ENCODE data around the gene POLRMT. TPM values are rescaled to one million over a fixed set of nuclear protein-coding genes. Genes with fewer than 3 reads are reported as not detected.

Gene POLRMT
- total RNA-seq, 2 experiments from 2014 or later: 50.6 to 51.0 TPM

- H3K36me3 Mint-ChIP-seq (ENCODE audit: low read depth): peaks cover 23% of the 10 kb centered on the region
- peaks cover 46% of the 10 kb centered on the region for H3K4me1 Mint-ChIP-seq (ENCODE audit: low read depth)
- H3K27me3 Mint-ChIP-seq (ENCODE audit: low read depth): no peaks in the 10 kb centered on the region
- DNase-seq (peak; percentile 83), ATAC-seq (peak; percentile 60)
- peak overlapping the region; percentile 97 for H3K27ac Mint-ChIP-seq
- ChIA-PET POLR2A (interaction anchor here (0.8 to 1.4 kb wide), 2 partner anchors 18 to 29 kb away, joined by 3 to 4 read pairs; no protein-coding TSS in a partner anchor), CTCF (interaction anchor here (0.6 to 1.2 kb wide), 3 partner anchors 28 to 151 kb away, joined by 3 read pairs; no protein-coding TSS in a partner anchor)
- H3K9me3 Mint-ChIP-seq (ENCODE audit: insufficient read depth): no peaks in the 10 kb centered on the region
- H3K4me3 Mint-ChIP-seq: peak overlapping the region; percentile 98
Measured at GRCh38 chr19:661427-662196, 28.3 kb upstream of the POLRMT start.

DNA sequence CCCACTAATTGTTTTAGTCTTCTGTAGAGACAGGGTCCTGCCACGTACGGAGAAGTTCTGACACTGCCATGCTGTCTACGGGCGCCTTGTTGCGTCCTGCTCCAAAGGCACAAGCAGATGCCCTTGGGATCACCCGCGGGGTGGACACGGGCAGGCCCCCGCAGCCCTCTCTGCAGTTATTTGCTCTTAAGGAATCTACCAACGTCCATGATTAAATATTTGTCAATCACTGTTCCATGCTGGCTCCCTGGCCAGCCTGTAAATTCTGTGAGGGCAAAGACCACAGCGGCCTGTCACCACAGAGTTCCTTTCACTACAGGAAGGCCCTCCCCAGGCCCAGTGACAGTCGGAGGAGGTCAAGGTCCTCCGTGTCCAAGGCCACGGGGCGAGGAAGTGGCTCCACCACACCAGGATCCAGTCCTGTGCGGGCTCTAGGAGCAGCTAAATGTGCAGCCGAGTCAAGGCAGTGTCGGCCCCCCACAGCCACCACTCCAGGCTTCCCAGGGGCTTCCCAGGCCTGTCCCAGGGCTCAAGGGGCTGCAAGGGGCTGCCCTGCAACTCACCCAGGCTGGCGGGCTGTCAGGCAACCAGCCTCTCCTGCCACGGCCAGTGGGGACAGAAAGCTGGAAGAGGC lies 27.6 kb upstream of the POLRMT start:
- Mint-ChIP-seq H3K36me3 (ENCODE audit: low read depth) (peaks cover 26% of the 10 kb centered on the region), H3K9me3 (ENCODE audit: insufficient read depth) (no peaks in the 10 kb centered on the region), H3K4me3 (peak overlapping the region; percentile 98), H3K4me1 (ENCODE audit: low read depth) (peaks cover 50% of the 10 kb centered on the region), H3K27me3 (ENCODE audit: low read depth) (no peaks in the 10 kb centered on the region), H3K27ac (peak overlapping the region; percentile 97)
- ATAC-seq (peak; percentile 6), DNase-seq (peak; percentile 30)
- ChIA-PET CTCF (interaction anchor here (0.6 to 1.4 kb wide), 4 partner anchors 27 to 150 kb away, joined by 3 to 5 read pairs (median 3); no protein-coding TSS in a partner anchor), POLR2A (interaction anchor here (0.8 to 1.4 kb wide), 2 partner anchors 19 to 29 kb away, joined by 3 to 4 read pairs; no protein-coding TSS in a partner anchor)

GRCh38 chr19:658916-659839 lies 25.8 kb upstream of the POLRMT start:
- ChIA-PET POLR2A (interaction anchor here (0.5 kb wide), 1 partner anchor 23 kb away, joined by 3 read pairs; no protein-coding TSS in a partner anchor), CTCF (interaction anchor here (1.4 kb wide), 1 partner anchor 75 kb away, joined by 5 read pairs; no protein-coding TSS in a partner anchor)
- peak overlapping the region; percentile 98 for H3K4me3 Mint-ChIP-seq
- peak overlapping the region; percentile 97 for H3K27ac Mint-ChIP-seq
- H3K4me1 Mint-ChIP-seq (ENCODE audit: low read depth): peaks cover 44% of the 10 kb centered on the region
- H3K27me3 Mint-ChIP-seq (ENCODE audit: low read depth): no peaks in the 10 kb centered on the region
- DNase-seq (no peak), ATAC-seq (no peak)
- peaks cover 35% of the 10 kb centered on the region for H3K36me3 Mint-ChIP-seq (ENCODE audit: low read depth)
- H3K9me3 Mint-ChIP-seq (ENCODE audit: insufficient read depth): no peaks in the 10 kb centered on the region

DNA sequence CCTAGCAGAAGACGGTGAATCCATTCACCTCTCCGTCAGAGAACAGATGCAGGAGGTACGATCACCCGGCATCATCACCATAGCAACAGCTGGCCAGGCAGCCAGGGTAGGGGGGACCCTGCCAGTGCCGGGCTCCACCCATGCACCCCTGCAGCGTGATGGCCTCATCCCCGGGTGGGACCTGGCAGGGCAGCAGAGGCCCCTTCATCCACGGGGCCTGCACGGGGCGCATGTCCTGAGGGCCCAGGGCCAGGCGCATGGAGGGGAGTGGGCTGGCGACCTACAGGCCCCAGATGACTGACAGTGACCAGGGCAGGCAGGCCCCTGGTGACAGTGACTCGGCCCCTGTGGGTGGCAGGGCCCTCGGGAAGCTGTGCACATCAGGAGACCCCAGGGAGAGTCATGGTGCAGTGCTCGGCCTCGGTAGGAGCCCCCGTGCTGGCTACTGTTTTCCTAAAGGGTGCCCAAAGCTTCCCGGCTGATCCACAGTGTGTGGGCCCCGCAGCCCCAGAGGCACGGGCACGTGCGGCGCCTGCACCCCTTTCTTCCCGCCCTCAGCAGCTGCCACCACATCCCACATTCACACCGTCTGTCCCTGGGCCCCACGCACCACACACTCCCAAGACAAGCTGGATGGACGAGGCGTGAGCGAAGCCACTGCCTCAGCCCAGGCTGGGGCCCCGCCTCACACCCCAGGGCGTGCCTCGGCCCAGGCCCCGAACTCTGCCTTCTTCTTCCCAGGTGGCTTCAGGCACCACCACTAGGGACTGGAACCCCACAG lies 24.9 kb upstream of the POLRMT start:
- H3K27ac Mint-ChIP-seq: no peak overlapping the region
- no peak overlapping the region for H3K4me3 Mint-ChIP-seq
- no peaks in the 10 kb centered on the region for H3K9me3 Mint-ChIP-seq (ENCODE audit: insufficient read depth)
- ATAC-seq (no peak), DNase-seq (no peak)
- CTCF ChIA-PET: no interaction called here
- H3K27me3 Mint-ChIP-seq (ENCODE audit: low read depth): no peaks in the 10 kb centered on the region
- peaks cover 36% of the 10 kb centered on the region for H3K4me1 Mint-ChIP-seq (ENCODE audit: low read depth)
- POLR2A ChIA-PET: no interaction called here
- H3K36me3 Mint-ChIP-seq (ENCODE audit: low read depth): peaks cover 41% of the 10 kb centered on the region

GRCh38 chr19:657611-658010 lies 24.3 kb upstream of the POLRMT start:
- Mint-ChIP-seq H3K36me3 (ENCODE audit: low read depth) (peaks cover 43% of the 10 kb centered on the region), H3K27me3 (ENCODE audit: low read depth) (no peaks in the 10 kb centered on the region), H3K9me3 (ENCODE audit: insufficient read depth) (no peaks in the 10 kb centered on the region), H3K4me3 (no peak overlapping the region), H3K4me1 (ENCODE audit: low read depth) (peaks cover 35% of the 10 kb centered on the region), H3K27ac (no peak overlapping the region)
- ATAC-seq (no peak), DNase-seq (no peak)
- POLR2A ChIA-PET: no interaction called here
- CTCF ChIA-PET: no interaction called here

- POLR2A ChIA-PET: no interaction called here
- Mint-ChIP-seq H3K9me3 (ENCODE audit: insufficient read depth) (no peaks in the 10 kb centered on the region), H3K36me3 (ENCODE audit: low read depth) (peaks cover 44% of the 10 kb centered on the region), H3K4me3 (no peak overlapping the region), H3K27me3 (ENCODE audit: low read depth) (no peaks in the 10 kb centered on the region), H3K27ac (no peak overlapping the region), H3K4me1 (ENCODE audit: low read depth) (peaks cover 35% of the 10 kb centered on the region)
- CTCF ChIA-PET: no interaction called here
- DNase-seq (no peak), ATAC-seq (no peak)
Measured at GRCh38 chr19:656751-657559, 23.6 kb upstream of the POLRMT start.

- Mint-ChIP-seq H3K36me3 (ENCODE audit: low read depth) (peaks cover 36% of the 10 kb centered on the region), H3K9me3 (ENCODE audit: insufficient read depth) (no peaks in the 10 kb centered on the region), H3K4me1 (ENCODE audit: low read depth) (peaks cover 28% of the 10 kb centered on the region), H3K27me3 (ENCODE audit: low read depth) (no peaks in the 10 kb centered on the region), H3K27ac (no peak overlapping the region), H3K4me3 (no peak overlapping the region)
- POLR2A ChIA-PET: no interaction called here
- DNase-seq (no peak), ATAC-seq (no peak)
- CTCF ChIA-PET: no interaction called here
Measured at GRCh38 chr19:655691-656090, 22.4 kb upstream of the POLRMT start.

DNA sequence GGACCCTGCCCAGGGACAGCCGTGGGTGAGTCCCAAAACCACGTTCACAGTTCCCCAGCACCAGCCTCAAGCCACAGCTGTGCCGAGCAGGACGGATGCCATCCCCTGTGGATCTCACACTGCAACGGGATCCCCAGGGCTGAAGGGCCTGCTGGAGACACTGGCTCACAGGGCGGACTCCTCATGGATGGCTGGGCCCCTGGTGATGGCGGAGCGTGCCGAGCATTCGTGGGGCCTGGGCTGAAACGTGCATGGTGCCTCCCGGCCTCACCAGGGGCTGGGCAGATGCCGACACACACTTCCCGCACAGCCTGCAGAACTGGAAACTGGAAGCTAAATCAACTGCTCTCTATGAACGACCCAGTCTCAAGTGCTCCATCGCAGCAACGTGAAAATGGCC lies 20.1 kb upstream of the POLRMT start:
- Mint-ChIP-seq H3K4me3 (no peak overlapping the region), H3K36me3 (ENCODE audit: low read depth) (peaks cover 40% of the 10 kb centered on the region), H3K27me3 (ENCODE audit: low read depth) (no peaks in the 10 kb centered on the region), H3K4me1 (ENCODE audit: low read depth) (peaks cover 12% of the 10 kb centered on the region), H3K27ac (no peak overlapping the region), H3K9me3 (ENCODE audit: insufficient read depth) (no peaks in the 10 kb centered on the region)
- POLR2A ChIA-PET: interaction anchor here (0.6 kb wide), 1 partner anchor 21 kb away, joined by 4 read pairs; no protein-coding TSS in a partner anchor
- ATAC-seq (no peak), DNase-seq (no peak)
- CTCF ChIA-PET: no interaction called here

DNA sequence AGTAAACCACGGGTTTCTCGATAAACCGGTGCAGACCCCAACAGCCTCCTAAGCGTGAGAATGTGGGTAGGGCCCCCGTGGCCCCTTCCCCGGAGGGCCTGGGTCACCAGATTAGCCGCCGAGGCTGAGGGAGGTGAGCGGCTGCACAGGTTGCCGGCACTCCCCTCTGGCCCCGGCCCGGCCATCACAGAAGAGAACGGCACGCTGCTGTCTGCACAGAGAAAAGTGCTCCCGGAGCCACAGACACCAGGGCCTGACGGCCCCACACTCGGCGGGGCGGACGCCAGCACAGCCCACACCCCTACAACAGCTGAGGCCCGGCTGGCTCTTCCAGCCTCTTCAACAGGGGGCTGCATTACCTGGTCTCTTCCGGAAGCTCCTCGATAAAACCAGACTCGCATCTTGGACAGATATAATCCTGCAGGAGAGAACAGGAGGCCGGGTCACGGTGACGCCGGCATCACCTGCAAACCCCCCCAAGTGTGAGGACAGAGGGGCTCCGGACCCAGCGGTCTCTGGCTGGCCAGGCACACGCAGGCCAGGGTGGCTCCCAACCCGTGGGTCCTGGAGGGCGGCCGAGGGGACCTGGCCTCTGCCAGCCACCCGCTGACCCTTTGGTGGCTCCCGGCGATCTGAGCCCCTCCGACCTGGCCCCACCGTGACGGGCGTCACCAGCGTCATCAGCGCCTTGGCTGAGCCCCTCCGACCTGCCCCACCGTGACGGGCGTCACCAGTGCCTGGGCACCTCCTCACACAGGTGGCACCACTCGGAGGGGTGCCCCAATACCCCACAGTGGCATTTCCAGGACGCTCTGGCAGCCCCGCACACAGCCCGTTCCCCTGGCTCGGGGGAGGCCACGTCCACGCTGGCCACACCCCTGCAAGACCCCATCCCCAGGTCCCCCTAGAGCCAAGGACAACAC lies 19.4 kb upstream of the POLRMT start:
- H3K27me3 Mint-ChIP-seq (ENCODE audit: low read depth): no peaks in the 10 kb centered on the region
- ChIA-PET POLR2A (interaction anchor here (0.6 kb wide), 1 partner anchor 10 kb away, joined by 3 read pairs; no protein-coding TSS in a partner anchor), CTCF (no interaction called here)
- H3K36me3 Mint-ChIP-seq (ENCODE audit: low read depth): peaks cover 40% of the 10 kb centered on the region
- DNase-seq: no peak
- no peak overlapping the region for H3K4me3 Mint-ChIP-seq
- H3K27ac Mint-ChIP-seq: no peak overlapping the region
- H3K9me3 Mint-ChIP-seq (ENCODE audit: insufficient read depth): no peaks in the 10 kb centered on the region
- H3K4me1 Mint-ChIP-seq (ENCODE audit: low read depth): peaks cover 12% of the 10 kb centered on the region
- ATAC-seq: no peak

DNA sequence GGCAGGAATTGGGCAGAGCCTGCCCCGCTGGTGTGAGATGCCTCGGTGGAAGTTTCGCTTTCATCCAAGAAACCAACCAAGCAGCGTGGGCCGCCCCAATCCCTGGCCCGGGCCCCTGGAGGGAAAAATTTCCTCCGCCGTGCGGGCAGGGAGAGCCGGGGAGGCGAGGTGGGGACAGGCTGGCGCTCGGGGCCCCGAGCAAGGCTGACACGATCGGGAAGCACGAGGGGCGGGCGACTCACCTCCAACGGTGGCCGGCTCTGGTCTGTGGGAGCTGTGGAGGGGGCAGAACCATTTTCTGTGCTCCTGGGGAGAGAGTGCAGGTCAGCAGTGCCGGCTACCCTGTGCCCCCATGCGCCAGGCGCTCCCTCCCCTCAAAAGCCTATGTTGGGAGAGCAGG lies 18.7 kb upstream of the POLRMT start:
- peaks cover 32% of the 10 kb centered on the region for H3K36me3 Mint-ChIP-seq (ENCODE audit: low read depth)
- CTCF ChIA-PET: no interaction called here

More for the DNA sequence above, 18.7 kb upstream of the POLRMT start:
- H3K27me3 Mint-ChIP-seq (ENCODE audit: low read depth): no peaks in the 10 kb centered on the region
- no peak overlapping the region for H3K27ac Mint-ChIP-seq
- ATAC-seq (no peak), DNase-seq (no peak)
- H3K9me3 Mint-ChIP-seq (ENCODE audit: insufficient read depth): no peaks in the 10 kb centered on the region
- peaks cover 8% of the 10 kb centered on the region for H3K4me1 Mint-ChIP-seq (ENCODE audit: low read depth)
- H3K4me3 Mint-ChIP-seq: no peak overlapping the region
- POLR2A ChIA-PET: interaction anchor here (0.6 kb wide), 1 partner anchor 9 kb away, joined by 3 read pairs; no protein-coding TSS in a partner anchor
